Lung (tissue), 12 donors: ENCODE measurements around the gene ATG4A. TPM values are rescaled to one million over a fixed set of nuclear protein-coding genes. Genes with fewer than 3 reads are reported as not detected.

ENCODE experiments used
- ATAC-seq: fragments of 200-7000 bp; cut with Tn5 transposase; one replicate; pipeline ENCODE4 v1.9.1; 2020; ENCODE audit warnings: moderate number of reproducible peaks; ENCODE audit not compliant: insufficient read depth, low FRiP score
- DNase-seq, 3 donors: peaks; one replicate each; pipeline ENCODE4 v3.0.0-alpha.2; 2013 to 2017
- H3K27ac ChIP-seq, 2 donors: one replicate each; pipeline ENCODE4 v1.5.1; 2013; ENCODE audit warnings: mild to moderate bottlenecking in 2 of 2, moderate library complexity in 2 of 2, control low read depth in 1 of 2, inconsistent platforms in 1 of 2, low read depth in 1 of 2, low read length in 1 of 2
- H3K27me3 ChIP-seq, 3 donors: one replicate each; pipeline ENCODE4 v1.5.1; 2013; ENCODE audit warnings: low read length in 2 of 3; ENCODE audit not compliant: control insufficient read depth in 3 of 3, insufficient read depth in 3 of 3
- H3K36me3 ChIP-seq, 4 donors: one replicate each; pipeline ENCODE4 v1.5.1; 2013; ENCODE audit warnings: low read length in 4 of 4, mild to moderate bottlenecking in 1 of 4, moderate library complexity in 1 of 4; ENCODE audit not compliant: control insufficient read depth in 4 of 4, insufficient read depth in 4 of 4
- H3K4me1 ChIP-seq, 5 donors: one replicate each; pipeline ENCODE4 v1.5.1; 2013; ENCODE audit warnings: low read length in 5 of 5, mild to moderate bottlenecking in 2 of 5, moderate library complexity in 1 of 5; ENCODE audit not compliant: control insufficient read depth in 5 of 5, insufficient read depth in 5 of 5
- H3K4me3 ChIP-seq: one replicate; pipeline ENCODE4 v1.5.1; 2013; ENCODE audit warnings: mild to moderate bottlenecking, control low read depth, moderate library complexity
- H3K9ac ChIP-seq, 2 donors: one replicate each; pipeline ENCODE4 v1.5.1; 2013; ENCODE audit warnings: low read length in 2 of 2, control low read depth in 1 of 2; ENCODE audit not compliant: insufficient read depth in 1 of 2
- H3K9me3 ChIP-seq, 4 donors: one replicate each; pipeline ENCODE4 v1.5.1; 2013; ENCODE audit warnings: low read length in 3 of 4, mild to moderate bottlenecking in 1 of 4, moderate library complexity in 1 of 4; ENCODE audit not compliant: control insufficient read depth in 4 of 4, insufficient read depth in 3 of 4
- WGBS, 2 donors: extraction: QIAGEN DNeasy Blood & Tissue Kit; methylation state at CpG; one replicate each; pipeline ENCODE4 v1.1.7; 2013; 5-methylcytosine and 5-hydroxymethylcytosine counted together
- polyA plus RNA-seq, 2 donors: library from polyadenylated mRNA; stranded (reverse); fragments of 200-250 nt; gene quantifications; one replicate each; pipeline ENCODE4 v1.2.1, GENCODE V29; 2013
- total RNA-seq, 2 donors: library from RNA; depleted of rRNA in 1 of 2; stranded (reverse); fragments of >200 nt in 1 of 2; gene quantifications; one replicate each; pipeline ENCODE4 v1.2.1, GENCODE V29; 2014 to 2021
- TF ChIP-seq, protein P1 (sequence below): IDR thresholded peaks from 2 replicates; pipeline ENCODE4 v1.5.1; 2012; ENCODE audit warnings: mild to moderate bottlenecking; ENCODE audit errors: control extremely low read depth, extremely low read depth
- donor health status: control.
- donor health status: control.
- donor health status: Bipolar disorder and iron deficiency.
- donor health status: healthy.
- donor health status: DM: yes; HTN: yes; CAD: no.

ATG4A gene
- total and polyA plus RNA-seq, 4 donors, result 12.5 to 14.9 (median 14.1) TPM

DNA sequence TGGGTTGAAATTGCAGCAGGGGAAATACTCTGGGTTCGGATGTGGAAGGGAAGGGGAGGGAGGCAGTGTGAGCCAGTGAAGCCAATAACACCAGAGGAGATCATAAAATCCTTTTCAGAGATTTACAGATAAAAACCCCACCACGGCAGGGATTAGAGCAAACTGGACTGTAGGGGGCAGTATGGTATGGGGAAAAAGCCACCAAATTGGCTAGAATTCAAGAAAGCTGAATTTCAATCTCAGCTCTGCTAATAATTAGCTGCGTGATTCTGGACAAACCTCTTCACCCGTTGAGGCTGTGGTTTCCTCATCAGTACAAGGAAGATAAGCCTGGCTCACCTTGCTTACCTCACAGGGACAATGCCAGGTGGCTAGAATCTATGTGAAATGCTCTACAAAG, 108.1 kb downstream of the ATG4A start:
- no peaks in the 10 kb centered on the region for H3K36me3 ChIP-seq
- H3K4me3 ChIP-seq, result no peak overlapping the region
- no peak overlapping the region for H3K27ac ChIP-seq
- H3K9me3 ChIP-seq, result no peaks in the 10 kb centered on the region
- ATAC-seq (peak; percentile 48), DNase-seq (peak; percentile 24 to 53 (median 48))
- no peaks in the 10 kb centered on the region for H3K4me1 ChIP-seq
- TF ChIP-seq, protein P1, sequence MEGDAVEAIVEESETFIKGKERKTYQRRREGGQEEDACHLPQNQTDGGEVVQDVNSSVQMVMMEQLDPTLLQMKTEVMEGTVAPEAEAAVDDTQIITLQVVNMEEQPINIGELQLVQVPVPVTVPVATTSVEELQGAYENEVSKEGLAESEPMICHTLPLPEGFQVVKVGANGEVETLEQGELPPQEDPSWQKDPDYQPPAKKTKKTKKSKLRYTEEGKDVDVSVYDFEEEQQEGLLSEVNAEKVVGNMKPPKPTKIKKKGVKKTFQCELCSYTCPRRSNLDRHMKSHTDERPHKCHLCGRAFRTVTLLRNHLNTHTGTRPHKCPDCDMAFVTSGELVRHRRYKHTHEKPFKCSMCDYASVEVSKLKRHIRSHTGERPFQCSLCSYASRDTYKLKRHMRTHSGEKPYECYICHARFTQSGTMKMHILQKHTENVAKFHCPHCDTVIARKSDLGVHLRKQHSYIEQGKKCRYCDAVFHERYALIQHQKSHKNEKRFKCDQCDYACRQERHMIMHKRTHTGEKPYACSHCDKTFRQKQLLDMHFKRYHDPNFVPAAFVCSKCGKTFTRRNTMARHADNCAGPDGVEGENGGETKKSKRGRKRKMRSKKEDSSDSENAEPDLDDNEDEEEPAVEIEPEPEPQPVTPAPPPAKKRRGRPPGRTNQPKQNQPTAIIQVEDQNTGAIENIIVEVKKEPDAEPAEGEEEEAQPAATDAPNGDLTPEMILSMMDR, result peak; percentile 1
- no peak overlapping the region for H3K9ac ChIP-seq
- WGBS, 2 donors, result 3 to 6% methylated on average over 4 of the region's 4 CpGs
- H3K27me3 ChIP-seq, result peaks cover 0 to 55% (median 11%) of the 10 kb centered on the region in 3 donors

DNA sequence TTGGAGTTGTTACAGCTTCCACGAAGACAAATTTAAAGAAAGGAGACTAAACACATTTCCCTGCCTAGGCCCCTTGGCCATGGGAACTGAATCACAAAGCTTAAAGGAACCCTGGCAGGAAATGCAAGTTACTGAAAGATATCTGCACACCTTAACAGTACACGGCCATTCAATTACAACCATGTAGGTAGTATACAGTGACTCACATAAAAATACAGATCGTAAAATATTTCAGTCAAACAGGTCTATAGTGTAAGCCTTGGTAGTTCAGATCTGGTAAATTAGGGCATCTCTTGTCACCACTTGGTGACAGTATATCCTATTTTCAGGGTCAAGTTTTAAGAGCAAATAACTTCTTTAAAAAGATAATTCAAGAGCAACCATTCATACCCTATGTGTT, 112.0 kb downstream of the ATG4A start:
- Histone ChIP-seq H3K27ac (no peak overlapping the region), H3K4me3 (no peak overlapping the region), H3K4me1 (no peaks in the 10 kb centered on the region), H3K27me3 (peaks cover 8 to 47% (median 14%) of the 10 kb centered on the region in 3 donors), H3K36me3 (no peaks in the 10 kb centered on the region), H3K9me3 (no peaks in the 10 kb centered on the region), H3K9ac (no peak overlapping the region)
- DNase-seq (no peak), ATAC-seq (no peak)
- TF ChIP-seq, protein P1, result no peak
- WGBS, 2 donors, result 66 to 86% methylated on average over 3 of the region's 3 CpGs

Other genes with a start within 250 kb of the ATG4A start
- not detected for gene TEX13B, start 109.4 kb upstream of the ATG4A start, total RNA-seq
- gene TEX13B, start 109.4 kb upstream of the ATG4A start, polyA plus RNA-seq, result not detected
- gene VSIG1, start 46.7 kb upstream of the ATG4A start, total RNA-seq, result 1 to 10 TPM in 1 of 2 donors, under 1 TPM in 1; 0.57 to 2.4 TPM
- 1 to 10 TPM in 1 of 2 donors, under 1 TPM in 1; 0.94 to 4.3 TPM for gene VSIG1, start 46.7 kb upstream of the ATG4A start, polyA plus RNA-seq
- gene PSMD10, start 236 bp upstream of the ATG4A start, total RNA-seq, result 10 to 100 TPM; 40.2 to 55.9 TPM
- gene PSMD10, start 236 bp upstream of the ATG4A start, polyA plus RNA-seq, result 10 to 100 TPM; 30.9 to 45.9 TPM